ENCODE measurements around the gene CELA3A.

CELA3A gene

GRCh38 chr1:22018583-22019559 lies 17.4 kb downstream of the CELA3A start:
- Histone ChIP-seq H3K36me3 (no peaks in the 10 kb centered on the region), H3K4me3 (ENCODE audit: low read depth in 1 of 2, low read length in 1 of 2) (peak overlapping the region in 1 of 2 experiments; percentile 8), H3K9me3 (no peaks in the 10 kb centered on the region), H3K27ac (peak overlapping the region; percentile 86), H3K27me3 (no peaks in the 10 kb centered on the region), H3K4me1 (ENCODE audit: control insufficient read depth in 1 of 2, insufficient read depth in 1 of 2, low read depth in 1 of 2, low read length in 1 of 2) (peaks cover 23 to 28% of the 10 kb centered on the region in 2 experiments)
- TF ChIP-seq CTCF (IDR thresholded peaks at IDR 0.05), result peak; percentile 33

GRCh38 chr1:22021061-22021460 lies 19.6 kb downstream of the CELA3A start:
- H3K27ac ChIP-seq, result no peak overlapping the region
- no peak for TF ChIP-seq CTCF (IDR thresholded peaks at IDR 0.05)
- no peaks in the 10 kb centered on the region for H3K27me3 ChIP-seq
- no peak overlapping the region for H3K4me3 ChIP-seq (ENCODE audit: low read depth in 1 of 2, low read length in 1 of 2)
- no peaks in the 10 kb centered on the region for H3K36me3 ChIP-seq
- H3K4me1 ChIP-seq (ENCODE audit: control insufficient read depth in 1 of 2, insufficient read depth in 1 of 2, low read depth in 1 of 2, low read length in 1 of 2), result peaks cover 42 to 45% of the 10 kb centered on the region in 2 experiments
- H3K9me3 ChIP-seq, result no peaks in the 10 kb centered on the region

GRCh38 chr1:22024485-22025367 lies 23.3 kb downstream of the CELA3A start:
- TF ChIP-seq CTCF (IDR thresholded peaks at IDR 0.05), result no peak
- Histone ChIP-seq H3K27me3 (no peaks in the 10 kb centered on the region), H3K36me3 (no peaks in the 10 kb centered on the region), H3K27ac (peak overlapping the region; percentile 88), H3K4me3 (ENCODE audit: low read depth in 1 of 2, low read length in 1 of 2) (peak overlapping the region; percentile 91 to 92), H3K9me3 (no peaks in the 10 kb centered on the region), H3K4me1 (ENCODE audit: control insufficient read depth in 1 of 2, insufficient read depth in 1 of 2, low read depth in 1 of 2, low read length in 1 of 2) (peaks cover 32 to 34% of the 10 kb centered on the region in 2 experiments)

GRCh38 chr1:22025368-22026155 lies 24.1 kb downstream of the CELA3A start:
- no peak for TF ChIP-seq CTCF (IDR thresholded peaks at IDR 0.05)
- no peaks in the 10 kb centered on the region for H3K27me3 ChIP-seq
- H3K4me3 ChIP-seq (ENCODE audit: low read depth in 1 of 2, low read length in 1 of 2), result peak overlapping the region; percentile 91 to 92
- peak overlapping the region; percentile 88 for H3K27ac ChIP-seq
- H3K9me3 ChIP-seq, result no peaks in the 10 kb centered on the region
- H3K4me1 ChIP-seq (ENCODE audit: control insufficient read depth in 1 of 2, insufficient read depth in 1 of 2, low read depth in 1 of 2, low read length in 1 of 2), result peaks cover 29 to 30% of the 10 kb centered on the region in 2 experiments
- H3K36me3 ChIP-seq, result no peaks in the 10 kb centered on the region

- no peak for TF ChIP-seq CTCF (IDR thresholded peaks at IDR 0.05)
- Histone ChIP-seq H3K36me3 (no peaks in the 10 kb centered on the region), H3K27ac (no peak overlapping the region), H3K4me3 (ENCODE audit: low read depth in 1 of 2, low read length in 1 of 2) (no peak overlapping the region), H3K4me1 (ENCODE audit: control insufficient read depth in 1 of 2, insufficient read depth in 1 of 2, low read depth in 1 of 2, low read length in 1 of 2) (peaks cover 29 to 36% of the 10 kb centered on the region in 2 experiments), H3K9me3 (no peaks in the 10 kb centered on the region), H3K27me3 (no peaks in the 10 kb centered on the region)
These were observed 25.4 kb downstream of the CELA3A start for GRCh38 chr1:22026924-22027289.
